ENCODE results near the gene PTMS.

PTMS gene

DNA sequence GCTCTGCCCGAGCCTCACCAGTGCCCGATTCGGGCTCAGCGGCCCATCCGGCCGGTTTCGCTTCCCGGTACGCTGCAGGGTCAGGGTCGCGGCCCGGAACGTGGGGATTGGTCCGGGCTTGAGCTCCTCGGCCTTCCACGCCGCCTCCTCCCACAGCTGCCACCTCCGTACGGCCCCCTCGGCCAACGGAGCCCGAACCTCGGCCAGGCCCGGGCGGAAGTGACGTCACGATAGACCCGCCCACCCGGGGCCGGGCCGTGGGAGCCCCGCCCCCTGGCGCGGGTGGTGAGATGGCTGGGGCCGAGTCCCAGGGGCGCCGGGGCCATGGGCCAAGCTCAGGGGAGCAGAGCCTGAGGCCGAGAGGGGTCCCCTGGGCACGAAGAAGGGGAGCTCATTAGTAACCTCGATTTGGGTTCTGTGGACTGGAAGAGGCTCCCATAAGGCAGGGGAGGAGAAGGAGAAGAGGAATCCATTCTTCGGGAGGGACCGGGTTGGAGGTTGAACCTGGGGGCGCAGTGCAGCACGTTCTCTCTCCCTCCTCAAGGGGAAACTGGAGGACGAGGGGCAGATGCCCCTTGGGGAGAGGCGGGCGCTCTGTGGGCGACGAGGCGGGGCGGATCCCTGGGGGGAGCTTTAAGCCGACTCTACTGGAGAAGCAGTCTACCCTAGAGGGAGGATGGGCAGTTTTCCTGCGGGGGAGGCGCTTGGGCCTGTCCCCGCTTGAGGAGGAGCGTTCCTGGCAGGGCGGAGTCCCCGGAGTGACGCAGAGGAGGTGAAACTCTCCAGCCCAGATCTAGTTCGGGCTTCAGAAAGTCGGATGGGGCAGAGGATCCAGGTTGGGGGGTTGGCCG lies 13.0 kb upstream of the PTMS start, which contains the start of gene MLF2:
Gene MLF2, minus strand, starts transcription at position 221 of the 851 bp plus-strand sequence. CDS start 807 bp downstream, outside the sequence.
- peak; percentile 96 for DNase-seq

DNA sequence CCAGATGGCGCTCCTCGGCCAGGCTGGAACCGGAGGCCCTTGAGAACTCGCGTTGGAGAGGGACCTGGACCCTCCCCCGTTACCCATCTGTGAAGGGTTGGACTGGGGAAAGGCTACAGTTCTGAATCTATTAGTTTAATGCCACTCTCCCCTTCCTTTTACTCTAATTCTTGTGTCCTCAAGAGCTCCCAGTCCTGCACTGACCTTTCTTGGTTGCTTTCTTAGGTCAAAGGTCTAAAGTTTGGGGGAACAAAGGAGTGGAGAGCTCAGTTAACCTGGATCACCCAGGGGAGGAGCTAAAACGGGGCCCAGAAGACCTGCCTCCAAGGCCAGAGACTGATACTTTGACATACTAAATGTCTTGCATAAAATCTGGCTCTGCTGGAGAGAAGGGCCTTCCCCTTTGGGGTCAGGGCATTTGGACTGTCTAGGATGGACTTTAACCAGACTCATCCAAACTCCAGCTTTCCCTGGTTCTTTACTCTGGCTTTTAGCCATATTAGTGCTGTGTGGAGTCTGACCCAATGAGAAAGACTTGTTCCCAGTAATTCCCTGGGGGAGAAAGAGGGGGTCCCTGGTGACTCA lies 12.3 kb upstream of the PTMS start:
- DNase-seq, result no peak

DNA sequence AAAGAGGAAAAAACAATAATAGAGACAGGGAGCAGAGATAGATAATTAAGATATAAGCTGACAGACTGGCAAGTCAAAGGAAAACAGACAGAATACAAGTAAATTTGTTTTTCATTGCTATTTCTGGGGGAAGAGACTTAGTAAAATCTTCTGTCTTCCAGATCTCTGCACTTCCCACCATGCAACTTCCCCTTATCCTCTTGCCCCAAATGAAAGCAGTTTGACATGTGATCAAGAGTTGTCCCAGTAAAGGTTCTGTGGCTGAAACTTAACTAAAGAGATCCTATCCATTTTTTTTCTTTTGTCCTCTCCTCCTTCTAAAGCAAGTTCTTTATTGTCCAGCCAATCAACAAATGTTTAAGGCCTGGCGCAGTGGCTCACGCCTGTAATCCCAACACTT lies 11.8 kb upstream of the PTMS start:
- DNase-seq, result no peak

DNA sequence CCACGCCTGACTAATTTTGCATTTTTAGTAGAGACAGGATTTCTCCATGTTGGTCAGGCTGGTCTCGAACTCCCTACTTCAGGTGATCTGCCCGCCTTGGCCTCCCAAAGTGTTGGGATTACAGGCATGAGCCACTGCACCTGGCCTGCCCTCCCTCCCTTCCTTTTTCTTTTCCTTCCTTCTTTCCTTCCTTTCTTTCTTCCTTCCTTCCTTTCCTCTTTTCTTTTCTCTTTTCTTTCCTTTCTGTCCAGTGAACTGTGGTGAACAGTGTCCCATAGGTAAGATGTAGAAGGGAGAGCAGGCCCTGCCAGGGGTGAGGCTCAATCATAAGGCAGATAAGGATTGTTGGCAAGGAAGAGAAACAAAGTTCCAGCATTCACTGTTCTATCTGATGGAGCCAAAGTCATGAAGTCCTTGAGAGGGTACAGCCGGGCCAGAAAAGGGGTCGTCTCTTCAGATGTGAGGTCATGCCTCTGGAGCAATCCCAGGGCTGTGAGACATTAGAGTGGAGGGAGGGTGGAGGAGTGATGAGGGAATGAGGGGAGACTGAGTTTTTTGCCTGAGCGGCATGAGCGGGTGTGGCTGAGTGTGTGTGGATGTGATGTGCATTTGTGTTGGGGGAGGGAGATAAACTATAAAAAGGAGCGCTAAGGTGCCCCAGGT lies 9.0 kb upstream of the PTMS start:
- DNase-seq, result no peak

DNA sequence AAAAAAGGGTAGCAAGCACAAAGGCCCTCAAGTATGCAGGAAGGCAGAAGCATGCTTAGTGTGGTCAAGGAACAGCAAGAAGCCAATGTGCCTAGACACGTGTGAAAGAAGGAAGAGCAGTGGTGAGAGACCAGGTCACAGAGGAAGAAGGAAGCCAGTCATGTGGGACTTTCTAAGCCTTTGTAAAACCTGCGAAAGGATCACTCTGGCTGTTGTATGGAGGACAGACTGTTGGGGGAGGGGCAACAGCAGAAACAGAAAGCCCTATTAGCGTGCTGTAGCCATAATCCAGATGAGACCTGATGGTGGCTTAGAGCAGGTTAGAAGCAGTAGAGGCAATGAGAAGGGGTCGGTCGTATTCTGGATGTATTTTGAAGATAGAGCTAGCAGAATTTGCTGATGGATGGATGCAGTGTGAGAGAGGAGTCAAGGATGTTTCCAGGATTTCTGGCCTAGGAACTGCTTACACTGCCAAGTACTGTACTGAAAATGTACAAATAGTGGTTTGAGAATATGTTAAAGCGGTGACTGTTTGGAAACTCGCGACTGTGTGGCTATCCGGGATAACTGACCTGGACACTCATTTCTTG lies 7.6 kb upstream of the PTMS start:
- DNase-seq, result no peak

DNA sequence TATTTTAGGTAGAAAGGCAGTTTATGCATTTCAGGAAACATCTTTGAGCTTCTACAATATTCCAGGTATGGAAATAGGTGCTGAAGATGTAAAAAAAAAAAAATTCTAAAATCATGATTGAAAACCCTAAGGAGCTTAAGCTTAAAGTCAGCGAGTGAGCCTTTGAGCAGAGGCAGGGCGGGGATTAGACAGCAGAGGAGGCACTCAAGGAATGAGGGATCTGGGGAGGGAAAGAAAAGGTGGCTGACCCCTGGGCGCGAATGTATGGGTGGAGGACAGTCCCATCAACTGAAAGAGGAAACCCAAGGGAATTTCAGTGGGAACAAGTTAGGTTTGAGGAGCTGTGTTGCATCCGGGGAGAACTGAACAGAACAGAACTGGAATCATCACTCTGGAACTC lies 6.4 kb upstream of the PTMS start:
- DNase-seq, result no peak

DNA sequence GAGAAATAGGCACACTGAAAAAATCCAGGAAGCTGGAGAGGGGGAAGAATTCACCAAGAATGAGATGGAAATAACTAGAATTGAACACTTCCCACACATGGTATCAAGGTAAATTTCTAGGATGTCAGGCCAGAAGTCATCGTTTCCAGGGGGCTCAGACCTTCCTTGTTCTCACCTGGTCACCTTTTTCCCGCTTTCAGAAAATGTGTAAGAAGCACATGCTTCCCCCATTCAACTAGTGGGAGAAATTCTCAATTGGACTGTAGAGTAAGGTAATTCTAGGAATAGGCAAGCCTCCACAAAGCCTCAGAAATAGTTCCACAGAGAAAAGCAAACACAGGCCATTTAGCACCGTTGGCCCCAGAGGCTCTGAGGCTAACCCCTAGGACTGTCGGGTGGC lies 2.8 kb upstream of the PTMS start:
- no peak for DNase-seq

DNA sequence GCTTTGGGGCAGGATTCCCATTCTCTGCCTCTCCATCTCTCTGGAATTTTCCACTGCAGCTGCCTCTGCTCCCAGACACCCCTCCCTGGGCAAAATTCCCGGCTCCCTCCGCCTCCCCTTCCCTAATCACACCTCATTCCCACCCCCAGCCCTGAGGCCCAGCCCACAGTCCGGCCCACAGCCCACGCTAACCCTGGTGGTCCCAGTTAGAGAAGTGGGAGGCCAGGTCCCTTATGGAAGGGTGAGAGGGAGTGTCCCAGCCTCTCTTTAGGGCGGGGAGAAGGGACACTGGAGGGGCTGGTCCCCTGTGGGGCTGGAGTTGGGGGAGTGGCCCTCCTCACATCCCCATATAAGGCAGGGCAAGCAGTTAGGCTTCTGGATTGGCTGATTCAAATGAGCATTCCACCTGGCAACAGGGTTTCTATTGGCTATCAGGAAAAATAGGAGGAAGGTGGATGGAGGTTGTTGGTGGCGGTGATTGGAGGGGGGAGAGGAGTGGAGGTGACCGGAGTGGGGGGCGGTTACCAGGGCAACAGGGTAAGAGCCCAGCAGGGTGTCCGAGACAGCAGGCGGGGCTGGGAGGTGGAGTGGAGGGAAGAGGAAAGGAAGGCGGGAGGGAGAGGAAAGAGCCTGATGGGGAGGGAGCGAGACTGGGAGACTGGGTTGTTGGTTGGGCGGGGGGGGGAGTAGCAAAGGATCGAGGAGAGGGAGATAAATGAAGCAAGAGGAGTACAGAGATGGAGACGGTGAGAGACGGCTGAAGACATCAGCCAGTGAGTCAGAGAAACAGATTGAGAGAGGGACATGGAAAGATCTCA lies 1.9 kb upstream of the PTMS start:
- peak; percentile 100 for DNase-seq

DNA sequence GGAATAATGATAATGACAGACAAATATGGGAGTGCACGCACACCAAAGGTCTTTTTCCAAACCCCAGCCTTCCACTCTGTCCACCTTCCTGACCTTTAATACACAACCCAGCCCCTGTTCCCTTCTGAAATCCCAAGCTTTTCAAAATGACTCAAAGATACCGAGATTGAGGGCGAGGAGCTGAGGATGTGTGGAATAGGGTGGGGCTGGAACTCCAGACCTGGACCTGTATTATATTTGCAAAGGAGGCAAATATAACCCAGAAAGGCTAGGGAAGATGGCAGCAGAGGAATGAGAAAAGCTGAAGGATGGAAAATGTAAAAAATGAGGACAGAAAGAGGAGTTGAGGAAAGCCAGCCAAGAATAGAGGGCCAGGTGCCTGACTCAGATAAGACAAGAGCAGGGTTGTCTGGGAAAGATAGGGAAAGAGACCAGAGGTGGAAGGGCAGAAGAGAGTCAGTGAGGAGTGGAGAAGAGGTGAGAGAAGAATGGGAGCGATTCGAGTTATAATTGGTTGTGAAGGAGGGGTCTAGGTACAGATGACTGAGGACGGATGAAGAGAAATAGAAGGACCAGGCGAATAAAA lies 1.0 kb upstream of the PTMS start:
- no peak for DNase-seq

DNA sequence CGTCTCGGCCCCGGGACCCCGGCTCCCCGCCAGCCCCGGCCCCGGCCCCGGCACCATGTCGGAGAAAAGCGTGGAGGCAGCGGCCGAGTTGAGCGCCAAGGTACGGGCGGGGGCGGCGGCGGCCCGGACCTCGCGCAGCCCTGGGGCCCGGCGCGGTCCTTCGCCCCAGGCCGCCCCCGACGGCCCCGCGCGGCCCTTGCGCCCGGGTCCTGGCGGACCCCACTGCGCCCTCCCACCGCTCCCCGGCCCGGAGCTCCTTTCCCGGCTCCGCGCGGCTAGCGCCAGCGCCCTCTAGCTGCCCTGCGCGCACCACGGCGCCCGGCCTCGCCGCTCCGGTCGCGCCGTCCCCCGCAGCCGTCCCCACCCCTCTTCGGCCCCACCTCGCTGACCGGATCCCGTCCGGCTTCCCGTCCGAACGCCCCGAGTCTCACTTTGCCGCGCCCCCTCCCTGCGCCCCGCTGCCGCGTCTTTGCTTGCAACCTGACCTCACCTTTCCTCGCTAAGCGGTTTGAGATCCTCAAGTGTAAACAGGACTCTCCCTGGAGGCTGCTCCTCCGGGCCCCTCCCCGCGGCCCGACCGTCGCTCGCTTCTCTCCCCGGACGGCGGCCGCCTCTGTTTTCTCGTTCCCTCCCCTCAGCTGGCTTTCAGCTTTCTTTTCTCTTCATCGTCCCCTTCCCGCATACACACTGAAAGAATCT lies 637 bp downstream of the PTMS start:
- DNase-seq, result peak; percentile 20

DNA sequence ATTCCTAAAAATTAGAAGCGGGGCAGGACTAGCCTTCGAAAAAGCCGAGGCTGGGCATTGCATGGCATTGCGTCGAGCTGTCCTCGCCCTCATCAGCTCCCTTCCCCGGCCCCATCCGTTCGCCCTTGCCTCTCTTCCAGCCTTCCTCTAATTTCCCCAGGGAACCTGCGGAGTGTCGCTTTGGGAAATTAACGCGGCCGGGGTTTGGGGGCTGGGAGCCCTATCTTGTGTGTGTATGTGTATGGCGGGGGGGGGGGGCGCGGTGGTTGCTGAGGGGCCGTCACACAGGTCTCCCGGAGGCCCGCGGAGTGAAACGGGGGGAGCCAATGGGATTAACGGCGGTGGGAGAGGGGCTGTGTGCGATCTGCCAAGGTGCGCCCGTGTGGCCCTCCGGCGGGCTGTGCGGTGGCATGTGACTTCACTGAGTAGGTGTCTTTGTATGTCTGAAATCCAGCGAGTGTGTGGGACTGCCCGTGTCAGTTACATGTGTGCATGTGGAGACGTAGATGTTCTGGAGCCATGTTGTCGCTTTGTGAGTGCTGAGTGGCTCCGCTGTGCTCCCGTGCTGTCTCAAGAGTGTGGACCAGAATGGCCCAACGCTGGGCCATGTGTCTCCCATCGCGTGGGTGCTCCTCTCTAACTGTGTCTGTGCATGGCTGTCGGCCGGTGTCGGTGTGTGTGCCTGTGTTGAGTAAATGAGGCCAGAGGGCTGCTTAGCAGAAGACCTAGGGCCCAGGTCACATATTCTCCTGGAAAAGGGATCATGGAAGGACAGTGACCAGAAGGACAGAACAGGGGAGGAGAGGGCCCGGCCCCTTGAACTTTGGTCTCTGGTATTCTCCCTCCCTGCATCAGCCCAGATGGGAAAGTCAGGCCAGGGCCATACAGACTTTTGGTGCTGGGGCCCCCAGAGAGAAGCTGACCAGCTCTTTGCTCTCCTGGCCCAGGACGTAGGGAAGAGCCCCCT lies 1.5 kb downstream of the PTMS start:
- no peak for DNase-seq

DNA sequence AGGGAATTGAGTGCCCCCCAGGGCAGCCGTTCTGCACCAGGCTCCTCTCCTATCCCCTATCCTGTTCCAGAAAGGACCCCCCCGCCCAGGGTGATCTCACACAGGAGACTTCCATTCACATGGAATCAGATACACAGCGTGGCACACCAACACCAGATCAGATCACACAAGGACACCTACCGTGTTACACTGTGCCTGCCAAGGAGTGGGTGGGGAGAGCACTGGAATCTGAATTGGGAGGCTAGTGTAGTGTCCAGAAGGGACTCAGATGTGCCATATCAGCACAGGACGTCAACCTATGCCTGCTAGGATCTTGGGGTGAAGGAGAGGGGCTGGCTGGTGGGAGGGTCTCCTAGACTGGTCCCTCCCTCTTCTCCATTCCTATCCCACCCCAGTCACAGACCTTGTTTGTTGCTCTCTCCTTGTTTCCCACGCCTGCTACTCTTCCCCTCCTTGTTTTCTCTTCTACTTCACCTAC lies 2.3 kb downstream of the PTMS start:
- no peak for DNase-seq

DNA sequence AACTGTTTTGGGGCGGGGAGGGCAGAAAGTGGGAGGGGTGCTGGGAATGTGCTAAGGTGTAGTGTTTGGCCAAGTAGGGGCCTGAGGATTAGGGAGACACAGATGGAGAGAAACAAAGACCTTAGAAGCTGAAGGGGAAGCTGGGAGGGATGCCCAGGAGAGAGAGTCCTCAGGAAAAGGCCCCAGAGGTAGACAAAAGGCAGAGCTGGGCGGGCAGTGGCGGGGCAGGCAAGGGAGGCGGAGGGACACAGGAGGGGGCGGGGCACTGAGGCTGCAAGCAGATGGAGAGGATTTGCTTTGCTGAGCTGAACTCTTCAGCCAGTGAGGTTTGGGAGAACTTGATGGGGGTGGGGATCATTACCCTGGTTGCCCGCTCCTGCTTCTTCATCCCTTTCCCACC lies 2.8 kb downstream of the PTMS start:
- peak; percentile 47 for DNase-seq

DNA sequence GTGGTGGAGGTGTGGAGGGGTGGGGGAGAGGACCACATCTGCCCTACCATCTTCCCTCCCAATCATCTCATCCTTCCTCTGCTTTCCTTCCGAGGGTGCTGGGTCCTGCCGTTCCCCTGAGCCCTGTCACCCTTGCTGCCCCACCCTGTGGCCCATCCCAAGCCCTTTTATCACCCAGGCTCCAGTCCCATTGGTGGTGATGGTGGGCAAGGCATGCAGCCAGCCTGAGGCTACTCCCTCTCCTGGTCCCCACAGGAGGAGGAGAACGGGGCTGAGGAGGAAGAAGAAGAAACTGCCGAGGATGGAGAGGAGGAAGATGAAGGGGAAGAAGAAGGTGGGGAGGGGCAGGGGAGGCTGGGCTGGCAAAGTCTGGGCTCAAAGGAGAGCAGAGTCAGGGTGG lies 3.5 kb downstream of the PTMS start:
- no peak for DNase-seq

DNA sequence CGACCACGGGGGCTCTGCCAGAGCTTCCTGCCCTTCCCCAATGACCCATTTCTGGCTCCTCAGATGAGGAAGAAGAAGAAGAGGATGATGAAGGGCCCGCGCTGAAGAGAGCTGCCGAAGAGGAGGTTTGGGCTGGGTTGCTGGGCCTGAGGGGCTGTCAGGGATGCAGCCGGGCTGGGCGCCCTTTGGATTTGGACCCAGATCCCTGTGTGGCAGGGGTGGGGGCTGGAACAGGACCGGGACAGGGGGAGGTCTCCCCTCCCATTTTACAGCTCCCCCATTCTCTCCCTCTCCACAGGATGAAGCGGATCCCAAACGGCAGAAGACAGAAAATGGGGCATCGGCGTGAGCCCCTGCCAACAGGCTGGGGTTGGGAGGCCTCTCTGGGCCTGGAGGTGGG lies 3.9 kb downstream of the PTMS start:
- no peak for DNase-seq

DNA sequence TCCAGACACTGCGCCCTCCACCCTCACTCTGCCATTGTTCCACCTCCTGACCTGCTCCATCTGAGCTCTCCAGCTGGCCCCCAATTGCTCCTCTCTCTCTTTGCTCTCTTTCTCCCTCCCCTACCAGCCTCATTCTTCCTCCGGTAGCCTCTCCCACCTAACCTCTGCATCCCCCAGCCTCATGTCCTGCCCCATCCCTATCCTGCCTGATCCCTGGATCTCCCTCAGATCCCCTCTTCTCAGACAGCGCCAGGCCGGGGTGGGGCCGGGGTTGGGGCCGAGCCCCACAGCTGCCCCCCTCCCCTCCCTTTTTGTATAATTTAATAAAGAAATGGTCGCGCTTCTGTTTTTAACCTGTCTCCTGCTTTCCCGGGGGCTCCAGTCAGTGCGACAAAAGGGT lies 4.4 kb downstream of the PTMS start:
- DNase-seq, result no peak

DNA sequence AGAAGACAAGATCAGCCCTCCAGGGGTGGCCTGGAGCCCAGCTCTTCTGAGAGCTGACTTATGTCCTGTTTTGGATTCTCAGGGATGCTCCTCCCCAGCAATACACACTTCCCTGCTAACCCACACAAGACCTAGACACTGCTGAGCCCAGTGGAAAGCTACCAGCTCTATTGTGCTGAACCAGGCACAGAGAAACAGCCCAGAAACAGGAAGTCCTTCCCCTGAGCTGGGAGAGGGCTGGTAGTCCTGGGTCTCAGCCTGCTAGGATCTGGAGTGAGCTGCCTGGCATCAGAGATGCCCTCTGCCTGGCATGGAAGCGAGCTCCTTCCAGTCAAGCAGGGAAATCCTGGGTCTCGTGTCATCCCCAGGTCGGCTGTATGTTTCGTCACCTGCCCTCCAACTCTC lies 4.9 kb downstream of the PTMS start:
- DNase-seq, result no peak

DNA sequence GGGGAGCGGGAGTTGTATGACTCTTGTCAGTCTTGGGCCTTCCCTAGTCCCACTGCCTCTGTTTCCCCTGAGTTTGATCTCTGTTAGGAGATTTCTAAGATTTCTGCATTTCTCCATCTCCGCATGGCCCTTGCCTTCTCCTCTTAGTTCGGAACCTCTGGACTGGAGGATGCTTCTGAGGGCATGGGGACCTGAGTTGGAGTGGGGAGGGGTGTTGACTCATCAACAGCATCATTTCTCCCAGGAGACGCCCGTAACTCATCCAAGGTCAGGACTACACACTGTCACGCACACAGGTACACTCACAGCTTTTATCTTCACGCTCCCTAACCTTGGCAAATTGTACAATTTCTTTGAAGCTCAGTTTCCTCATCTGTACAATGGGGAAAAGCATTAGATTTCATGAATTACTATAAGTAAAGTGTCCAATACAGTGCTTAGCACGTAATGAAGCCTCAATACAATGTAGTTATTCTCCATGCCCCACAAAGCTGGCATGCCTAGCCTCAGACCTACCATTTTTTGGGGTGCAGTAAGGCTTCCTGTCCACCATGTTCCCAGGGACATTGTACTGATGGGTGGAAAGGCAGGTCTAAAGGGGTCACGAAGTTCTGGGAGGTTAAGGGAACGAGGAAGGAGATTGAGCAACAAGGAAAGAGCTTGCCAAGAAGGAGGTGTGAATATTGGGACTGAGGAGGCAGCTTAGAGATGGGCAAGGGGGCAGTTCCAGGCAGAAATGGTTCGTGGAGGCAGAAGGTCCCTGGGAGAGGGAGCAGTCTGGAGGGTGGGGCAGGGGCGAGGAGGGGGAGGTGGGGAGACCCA lies 5.6 kb downstream of the PTMS start:
- no peak for DNase-seq

DNA sequence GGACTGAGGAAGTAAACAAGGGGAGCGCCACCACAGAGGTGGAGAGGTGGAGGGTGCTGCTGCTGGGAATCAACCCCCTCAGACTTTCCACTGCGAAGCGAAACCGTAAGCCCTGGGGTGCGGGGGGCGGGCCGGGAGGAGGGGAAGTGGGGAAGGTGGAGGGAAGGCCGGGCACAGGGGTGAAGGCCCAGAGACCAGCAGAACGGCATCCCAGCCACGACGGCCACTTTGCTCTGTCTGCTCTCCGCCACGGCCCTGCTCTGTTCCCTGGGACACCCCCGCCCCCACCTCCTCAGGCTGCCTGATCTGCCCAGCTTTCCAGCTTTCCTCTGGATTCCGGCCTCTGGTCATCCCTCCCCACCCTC lies 6.2 kb downstream of the PTMS start, which contains the start of gene LAG3:
Gene LAG3, plus strand, starts transcription at position 190 of the 365 bp plus-strand sequence. CDS start 333 bp downstream, outside the sequence.
- no peak for DNase-seq
